ENCODE measurements around the gene TTC7B.

The TTC7B gene

GRCh38 chr14:90577661-90578282 is 238.5 kb downstream of the TTC7B start:
- H3K79me2 ChIP-seq = no peaks in the 10 kb centered on the region
- H3K4me3 ChIP-seq (ENCODE audit: low read depth, low read length) = no peak overlapping the region
- H3K9ac ChIP-seq = no peak overlapping the region
- no peaks in the 10 kb centered on the region for H3K9me3 ChIP-seq (ENCODE audit: control insufficient read depth, low read length)
- TF ChIP-seq CTCF (IDR thresholded peaks at IDR 0.05) = no peak
- no peaks in the 10 kb centered on the region for H3K27me3 ChIP-seq (ENCODE audit: control insufficient read depth, insufficient read depth, low read length)
- H3K27ac ChIP-seq = no peak overlapping the region
- no peak overlapping the region for H3K4me2 ChIP-seq (ENCODE audit: low read length)
- H2AFZ ChIP-seq = no peak overlapping the region
- no peaks in the 10 kb centered on the region for H3K36me3 ChIP-seq (ENCODE audit: control insufficient read depth, insufficient read depth, low read length)
- H3K4me1 ChIP-seq = peaks cover 9% of the 10 kb centered on the region

GRCh38 chr14:90576981-90577660 is 239.1 kb downstream of the TTC7B start:
- H3K9ac ChIP-seq = no peak overlapping the region

GRCh38 chr14:90576581-90576980 is 239.6 kb downstream of the TTC7B start:
- H3K79me2 ChIP-seq = no peaks in the 10 kb centered on the region

More at GRCh38 chr14:90576981-90577660, 239.1 kb downstream of the TTC7B start:
- TF ChIP-seq CTCF (IDR thresholded peaks at IDR 0.05) = no peak
- no peak overlapping the region for H3K27ac ChIP-seq
- H3K4me1 ChIP-seq = peaks cover 9% of the 10 kb centered on the region
- no peaks in the 10 kb centered on the region for H3K79me2 ChIP-seq
- no peak overlapping the region for H3K4me2 ChIP-seq (ENCODE audit: low read length)
- H3K27me3 ChIP-seq (ENCODE audit: control insufficient read depth, insufficient read depth, low read length) = no peaks in the 10 kb centered on the region
- no peak overlapping the region for H2AFZ ChIP-seq
- H3K9me3 ChIP-seq (ENCODE audit: control insufficient read depth, low read length) = no peaks in the 10 kb centered on the region
- H3K4me3 ChIP-seq (ENCODE audit: low read depth, low read length) = no peak overlapping the region
- no peaks in the 10 kb centered on the region for H3K36me3 ChIP-seq (ENCODE audit: control insufficient read depth, insufficient read depth, low read length)

GRCh38 chr14:90575781-90576180 is 240.4 kb downstream of the TTC7B start:
- H3K9ac ChIP-seq = no peak overlapping the region
- H3K27ac ChIP-seq = no peak overlapping the region
- H3K4me1 ChIP-seq = peaks cover 8% of the 10 kb centered on the region
- no peaks in the 10 kb centered on the region for H3K27me3 ChIP-seq (ENCODE audit: control insufficient read depth, insufficient read depth, low read length)
- H3K79me2 ChIP-seq = no peaks in the 10 kb centered on the region
- no peak overlapping the region for H2AFZ ChIP-seq
- no peaks in the 10 kb centered on the region for H3K36me3 ChIP-seq (ENCODE audit: control insufficient read depth, insufficient read depth, low read length)
- no peaks in the 10 kb centered on the region for H3K9me3 ChIP-seq (ENCODE audit: control insufficient read depth, low read length)
- H3K4me3 ChIP-seq (ENCODE audit: low read depth, low read length) = no peak overlapping the region
- no peak for TF ChIP-seq CTCF (IDR thresholded peaks at IDR 0.05)
- no peak overlapping the region for H3K4me2 ChIP-seq (ENCODE audit: low read length)

More at GRCh38 chr14:90576581-90576980, 239.6 kb downstream of the TTC7B start:
- no peaks in the 10 kb centered on the region for H3K27me3 ChIP-seq (ENCODE audit: control insufficient read depth, insufficient read depth, low read length)
- H3K27ac ChIP-seq = no peak overlapping the region
- H3K4me2 ChIP-seq (ENCODE audit: low read length) = no peak overlapping the region
- peaks cover 9% of the 10 kb centered on the region for H3K4me1 ChIP-seq
- no peak for TF ChIP-seq CTCF (IDR thresholded peaks at IDR 0.05)
- no peaks in the 10 kb centered on the region for H3K9me3 ChIP-seq (ENCODE audit: control insufficient read depth, low read length)
- H3K36me3 ChIP-seq (ENCODE audit: control insufficient read depth, insufficient read depth, low read length) = no peaks in the 10 kb centered on the region
- H3K9ac ChIP-seq = no peak overlapping the region
- H3K4me3 ChIP-seq (ENCODE audit: low read depth, low read length) = no peak overlapping the region
- H2AFZ ChIP-seq = no peak overlapping the region

Measured in parathyroid adenoma (tissue), 2 donors.